WTC11 (cell line): ENCODE measurements around the gene SRSF11. TPM values are rescaled to one million over a fixed set of nuclear protein-coding genes. Genes with fewer than 3 reads are reported as not detected.

Experiments
- ATF3 ChIP-seq: sonication (generic); formaldehyde crosslinking; conservative IDR thresholded peaks from 2 replicates; pipeline ENCODE4 v1.8.1; 2022; ENCODE audit warnings: mild to moderate bottlenecking, missing genetic modification reagents
- ELF4 ChIP-seq: sonication (generic); formaldehyde crosslinking; IDR thresholded peaks from 2 replicates; pipeline ENCODE4 v1.8.1; 2022; ENCODE audit warnings: low read depth, mild to moderate bottlenecking, moderate library complexity, missing genetic modification reagents
- EMX1 ChIP-seq: fragments of 250-450 bp; sonication (Bioruptor Pico); IDR thresholded peaks from 2 replicates; pipeline ENCODE4 v1.8.0; 2021; ENCODE audit warnings: mild to moderate bottlenecking
- ESRRA ChIP-seq: sonication (generic); formaldehyde crosslinking; IDR thresholded peaks from 2 replicates; pipeline ENCODE4 v1.8.1; 2022; ENCODE audit warnings: mild to moderate bottlenecking, missing genetic modification reagents, borderline replicate concordance
- ETV6 ChIP-seq: sonication (generic); formaldehyde crosslinking; IDR thresholded peaks from 2 replicates; pipeline ENCODE4 v1.8.1; 2022; ENCODE audit warnings: mild to moderate bottlenecking, missing genetic modification reagents
- FOXK1 ChIP-seq: sonication (generic); formaldehyde crosslinking; IDR thresholded peaks from 2 replicates; pipeline ENCODE4 v1.8.0; 2022; ENCODE audit warnings: mild to moderate bottlenecking, moderate library complexity, missing genetic modification reagents
- FOXP1 ChIP-seq: sonication (generic); formaldehyde crosslinking; IDR thresholded peaks from 2 replicates; pipeline ENCODE4 v1.8.0; 2022; ENCODE audit warnings: missing genetic modification reagents, mild to moderate bottlenecking, moderate library complexity, borderline replicate concordance
- GRHL2 ChIP-seq: fragments of 250-450 bp; sonication (Bioruptor Pico); IDR thresholded peaks from 2 replicates; pipeline ENCODE4 v1.8.0; 2022; ENCODE audit warnings: mild to moderate bottlenecking, moderate library complexity; ENCODE audit not compliant: insufficient replicate concordance, severe bottlenecking
- GTF2I ChIP-seq: fragments of 250-450 bp; sonication (Bioruptor Pico); conservative IDR thresholded peaks from 2 replicates; pipeline ENCODE4 v1.4.0; 2021; ENCODE audit warnings: mild to moderate bottlenecking
- HMGXB4 ChIP-seq: sonication (generic); formaldehyde crosslinking; IDR thresholded peaks from 2 replicates; pipeline ENCODE4 v1.8.1; 2023; ENCODE audit warnings: mild to moderate bottlenecking, moderate library complexity, missing genetic modification reagents
- JUN ChIP-seq: sonication (generic); formaldehyde crosslinking; IDR thresholded peaks from 2 replicates; pipeline ENCODE4 v1.8.0; 2023; ENCODE audit warnings: mild to moderate bottlenecking, missing genetic modification reagents
- NR1H2 ChIP-seq: sonication (generic); formaldehyde crosslinking; IDR thresholded peaks from 2 replicates; pipeline ENCODE4 v1.9.0; 2021; ENCODE audit warnings: mild to moderate bottlenecking, moderate library complexity, missing genetic modification reagents
- OVOL2 ChIP-seq: fragments of 250-450 bp; sonication (Bioruptor Pico); IDR thresholded peaks from 2 replicates; pipeline ENCODE4 v1.9.0; 2021; ENCODE audit warnings: mild to moderate bottlenecking, borderline replicate concordance
- SP1 ChIP-seq: sonication (generic); formaldehyde crosslinking; conservative IDR thresholded peaks from 2 replicates; pipeline ENCODE4 v1.8.1; 2022; ENCODE audit warnings: missing genetic modification reagents
- TP53 ChIP-seq: sonication (generic); formaldehyde crosslinking; IDR thresholded peaks from 2 replicates; pipeline ENCODE4 v1.8.1; 2023; ENCODE audit warnings: mild to moderate bottlenecking, missing genetic modification reagents
- ZBTB21 ChIP-seq: sonication (generic); formaldehyde crosslinking; IDR thresholded peaks from 2 replicates; pipeline ENCODE4 v1.8.1; 2023; ENCODE audit warnings: mild to moderate bottlenecking, missing genetic modification reagents, borderline replicate concordance
- ZMAT4 ChIP-seq: fragments of 250-450 bp; sonication (Bioruptor Pico); IDR thresholded peaks from 2 replicates; pipeline ENCODE4 v1.9.0; 2021; ENCODE audit warnings: mild to moderate bottlenecking
- ZNF232 ChIP-seq: sonication (generic); formaldehyde crosslinking; IDR thresholded peaks from 2 replicates; pipeline ENCODE4 v1.8.0; 2022; ENCODE audit warnings: mild to moderate bottlenecking, missing genetic modification reagents
- ZNF396 ChIP-seq: fragments of 250-450 bp; sonication (Bioruptor Pico); IDR thresholded peaks from 2 replicates; pipeline ENCODE4 v1.8.0; 2021; ENCODE audit warnings: mild to moderate bottlenecking, moderate library complexity, borderline replicate concordance
- ZNF416 ChIP-seq: fragments of 250-450 bp; sonication (Bioruptor Pico); IDR thresholded peaks from 2 replicates; pipeline ENCODE4 v1.9.0; 2021; ENCODE audit warnings: mild to moderate bottlenecking, inconsistent platforms
- ZNF512 ChIP-seq: sonication (generic); formaldehyde crosslinking; IDR thresholded peaks from 2 replicates; pipeline ENCODE4 v1.8.1; 2022; ENCODE audit warnings: missing genetic modification reagents, borderline replicate concordance
- ZNF671 ChIP-seq: fragments of 250-450 bp; sonication (Bioruptor Pico); IDR thresholded peaks from 2 replicates; pipeline ENCODE4 v1.8.0; 2021; ENCODE audit warnings: mild to moderate bottlenecking
- total RNA-seq: library from RNA; stranded (reverse); gene quantifications from 3 replicates; pipeline ENCODE4 v1.2.3, GENCODE V29; 2021
- TF ChIP-seq, protein P1 (sequence below): sonication (generic); formaldehyde crosslinking; IDR thresholded peaks from 2 replicates; pipeline ENCODE4 v1.8.0; 2022; ENCODE audit warnings: missing genetic modification reagents
- TF ChIP-seq, protein P2 (sequence below): sonication (generic); formaldehyde crosslinking; IDR thresholded peaks from 2 replicates; pipeline ENCODE4 v1.8.0; 2022; ENCODE audit warnings: mild to moderate bottlenecking, missing genetic modification reagents
- TF ChIP-seq, protein P3 (sequence below): sonication (generic); formaldehyde crosslinking; IDR thresholded peaks from 2 replicates; pipeline ENCODE4 v1.8.0; 2023; ENCODE audit warnings: missing genetic modification reagents
- TF ChIP-seq, protein P4 (sequence below): sonication (generic); formaldehyde crosslinking; IDR thresholded peaks from 2 replicates; pipeline ENCODE4 v1.8.1; 2022; ENCODE audit warnings: mild to moderate bottlenecking, missing genetic modification reagents, moderate library complexity, borderline replicate concordance

SRSF11 gene
- total RNA-seq, 1 experiment from 2014 or later = 193 TPM

DNA sequence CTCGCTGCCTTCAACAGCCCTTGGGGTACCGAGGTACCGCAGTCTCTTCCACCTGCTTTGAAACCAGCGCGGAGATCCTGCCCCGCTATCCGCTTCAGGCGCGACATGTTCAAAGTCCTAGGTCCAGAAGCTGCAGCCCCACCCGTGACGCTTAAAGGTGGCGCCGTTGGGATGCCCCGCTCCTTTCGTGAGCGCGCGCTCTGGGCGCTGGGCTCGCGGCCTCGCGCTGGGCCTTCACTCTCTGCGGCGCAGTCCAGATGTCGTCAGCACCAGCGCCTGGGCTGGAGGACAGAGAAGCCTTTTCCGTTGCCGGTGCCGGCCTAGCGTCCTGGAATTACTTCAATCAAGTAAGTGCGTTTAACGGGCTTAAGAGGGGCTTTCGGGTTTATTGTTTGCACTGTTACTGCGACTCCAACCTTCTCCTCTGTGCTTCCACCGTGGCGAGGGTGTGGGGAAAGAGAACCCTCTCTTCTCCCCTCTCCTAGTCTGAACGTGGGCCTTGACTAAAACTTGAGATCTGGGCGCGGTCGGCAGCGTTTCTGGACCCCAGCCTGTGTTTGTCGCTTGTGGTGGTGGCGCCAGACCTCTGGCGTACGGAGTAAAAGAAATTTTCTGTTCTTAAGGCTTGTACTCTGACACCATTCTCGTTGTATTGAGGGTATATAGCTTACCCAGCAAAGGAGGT lies 15.6 kb upstream of the SRSF11 start, which contains the start of gene LRRC40 (continued):
- TF ChIP-seq, protein P1, sequence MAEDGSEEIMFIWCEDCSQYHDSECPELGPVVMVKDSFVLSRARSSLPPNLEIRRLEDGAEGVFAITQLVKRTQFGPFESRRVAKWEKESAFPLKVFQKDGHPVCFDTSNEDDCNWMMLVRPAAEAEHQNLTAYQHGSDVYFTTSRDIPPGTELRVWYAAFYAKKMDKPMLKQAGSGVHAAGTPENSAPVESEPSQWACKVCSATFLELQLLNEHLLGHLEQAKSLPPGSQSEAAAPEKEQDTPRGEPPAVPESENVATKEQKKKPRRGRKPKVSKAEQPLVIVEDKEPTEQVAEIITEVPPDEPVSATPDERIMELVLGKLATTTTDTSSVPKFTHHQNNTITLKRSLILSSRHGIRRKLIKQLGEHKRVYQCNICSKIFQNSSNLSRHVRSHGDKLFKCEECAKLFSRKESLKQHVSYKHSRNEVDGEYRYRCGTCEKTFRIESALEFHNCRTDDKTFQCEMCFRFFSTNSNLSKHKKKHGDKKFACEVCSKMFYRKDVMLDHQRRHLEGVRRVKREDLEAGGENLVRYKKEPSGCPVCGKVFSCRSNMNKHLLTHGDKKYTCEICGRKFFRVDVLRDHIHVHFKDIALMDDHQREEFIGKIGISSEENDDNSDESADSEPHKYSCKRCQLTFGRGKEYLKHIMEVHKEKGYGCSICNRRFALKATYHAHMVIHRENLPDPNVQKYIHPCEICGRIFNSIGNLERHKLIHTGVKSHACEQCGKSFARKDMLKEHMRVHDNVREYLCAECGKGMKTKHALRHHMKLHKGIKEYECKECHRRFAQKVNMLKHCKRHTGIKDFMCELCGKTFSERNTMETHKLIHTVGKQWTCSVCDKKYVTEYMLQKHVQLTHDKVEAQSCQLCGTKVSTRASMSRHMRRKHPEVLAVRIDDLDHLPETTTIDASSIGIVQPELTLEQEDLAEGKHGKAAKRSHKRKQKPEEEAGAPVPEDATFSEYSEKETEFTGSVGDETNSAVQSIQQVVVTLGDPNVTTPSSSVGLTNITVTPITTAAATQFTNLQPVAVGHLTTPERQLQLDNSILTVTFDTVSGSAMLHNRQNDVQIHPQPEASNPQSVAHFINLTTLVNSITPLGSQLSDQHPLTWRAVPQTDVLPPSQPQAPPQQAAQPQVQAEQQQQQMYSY (CRISPR knock-in tag) = no peak
- no peak for TF ChIP-seq HMGXB4
- TF ChIP-seq FOXP1 (CRISPR knock-in tag) = peak; percentile 92; the same call in 1 of the 2 replicates
- TF ChIP-seq ZBTB21 (CRISPR knock-in tag) = no peak
- TF ChIP-seq ESRRA (CRISPR knock-in tag) = no peak; the same call in 1 of the 2 replicates
- TF ChIP-seq ZMAT4 (CRISPR knock-in tag) = no peak
- no peak for TF ChIP-seq EMX1 (CRISPR knock-in tag)
- peak; percentile 97 for TF ChIP-seq SP1 (CRISPR knock-in tag)
- peak; percentile 96 for TF ChIP-seq FOXK1 (CRISPR knock-in tag)
- 0 out of 2 replicates have a peak, but pooled peaks have one; percentile 46 for TF ChIP-seq TP53
- no peak for TF ChIP-seq GRHL2 (CRISPR knock-in tag)
- TF ChIP-seq, protein P2, sequence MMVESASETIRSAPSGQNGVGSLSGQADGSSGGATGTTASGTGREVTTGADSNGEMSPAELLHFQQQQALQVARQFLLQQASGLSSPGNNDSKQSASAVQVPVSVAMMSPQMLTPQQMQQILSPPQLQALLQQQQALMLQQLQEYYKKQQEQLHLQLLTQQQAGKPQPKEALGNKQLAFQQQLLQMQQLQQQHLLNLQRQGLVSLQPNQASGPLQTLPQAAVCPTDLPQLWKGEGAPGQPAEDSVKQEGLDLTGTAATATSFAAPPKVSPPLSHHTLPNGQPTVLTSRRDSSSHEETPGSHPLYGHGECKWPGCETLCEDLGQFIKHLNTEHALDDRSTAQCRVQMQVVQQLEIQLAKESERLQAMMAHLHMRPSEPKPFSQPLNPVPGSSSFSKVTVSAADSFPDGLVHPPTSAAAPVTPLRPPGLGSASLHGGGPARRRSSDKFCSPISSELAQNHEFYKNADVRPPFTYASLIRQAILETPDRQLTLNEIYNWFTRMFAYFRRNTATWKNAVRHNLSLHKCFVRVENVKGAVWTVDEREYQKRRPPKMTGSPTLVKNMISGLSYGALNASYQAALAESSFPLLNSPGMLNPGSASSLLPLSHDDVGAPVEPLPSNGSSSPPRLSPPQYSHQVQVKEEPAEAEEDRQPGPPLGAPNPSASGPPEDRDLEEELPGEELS (CRISPR knock-in tag) = peak; percentile 84
- TF ChIP-seq ETV6 = peak; percentile 92
- 0 out of 2 replicates have a peak, but pooled peaks have one; percentile 1 for TF ChIP-seq ZNF232
- no peak for TF ChIP-seq GTF2I (CRISPR knock-in tag)
- TF ChIP-seq, protein P3, sequence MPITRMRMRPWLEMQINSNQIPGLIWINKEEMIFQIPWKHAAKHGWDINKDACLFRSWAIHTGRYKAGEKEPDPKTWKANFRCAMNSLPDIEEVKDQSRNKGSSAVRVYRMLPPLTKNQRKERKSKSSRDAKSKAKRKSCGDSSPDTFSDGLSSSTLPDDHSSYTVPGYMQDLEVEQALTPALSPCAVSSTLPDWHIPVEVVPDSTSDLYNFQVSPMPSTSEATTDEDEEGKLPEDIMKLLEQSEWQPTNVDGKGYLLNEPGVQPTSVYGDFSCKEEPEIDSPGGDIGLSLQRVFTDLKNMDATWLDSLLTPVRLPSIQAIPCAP = peak; percentile 59; the same call in 1 of the 2 replicates
- TF ChIP-seq, protein P4, sequence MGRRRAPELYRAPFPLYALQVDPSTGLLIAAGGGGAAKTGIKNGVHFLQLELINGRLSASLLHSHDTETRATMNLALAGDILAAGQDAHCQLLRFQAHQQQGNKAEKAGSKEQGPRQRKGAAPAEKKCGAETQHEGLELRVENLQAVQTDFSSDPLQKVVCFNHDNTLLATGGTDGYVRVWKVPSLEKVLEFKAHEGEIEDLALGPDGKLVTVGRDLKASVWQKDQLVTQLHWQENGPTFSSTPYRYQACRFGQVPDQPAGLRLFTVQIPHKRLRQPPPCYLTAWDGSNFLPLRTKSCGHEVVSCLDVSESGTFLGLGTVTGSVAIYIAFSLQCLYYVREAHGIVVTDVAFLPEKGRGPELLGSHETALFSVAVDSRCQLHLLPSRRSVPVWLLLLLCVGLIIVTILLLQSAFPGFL (CRISPR knock-in tag) = no peak
- TF ChIP-seq ZNF396 (CRISPR knock-in tag) = no peak
- no peak for TF ChIP-seq JUN (CRISPR knock-in tag)
- no peak for TF ChIP-seq ZNF671 (CRISPR knock-in tag)
- no peak for TF ChIP-seq ZNF512 (CRISPR knock-in tag)
- no peak for TF ChIP-seq ATF3 (CRISPR knock-in tag)
- no peak for TF ChIP-seq ELF4 (CRISPR knock-in tag)
- TF ChIP-seq OVOL2 (CRISPR knock-in tag) = no peak
- no peak for TF ChIP-seq NR1H2 (CRISPR knock-in tag)
- no peak for TF ChIP-seq ZNF416 (CRISPR knock-in tag)
